ENCODE results near the gene P3H1. TPM values are rescaled to one million over a fixed set of nuclear protein-coding genes. Genes with fewer than 3 reads are reported as not detected.

P3H1 gene
- total RNA-seq, 1 donor from 2014 or later = 178 TPM

GRCh38 chr1:42774928-42775526, 8.2 kb upstream of the P3H1 start:
- H3K9me3 Mint-ChIP-seq (ENCODE audit: unreplicated experiment) = no peaks in the 10 kb centered on the region
- no peak overlapping the region for H3K27ac Mint-ChIP-seq (ENCODE audit: unreplicated experiment)
- H3K36me3 Mint-ChIP-seq (ENCODE audit: low read depth, unreplicated experiment) = peaks cover 30% of the 10 kb centered on the region
- DNase-seq (ENCODE audit: low spot score) = no peak
- no peak for TF ChIP-seq CTCF (IDR thresholded peaks at IDR 0.05; ENCODE audit: unreplicated experiment)
- H3K27me3 Mint-ChIP-seq (ENCODE audit: unreplicated experiment) = peaks cover 1% of the 10 kb centered on the region
- no peak overlapping the region for H3K4me3 Mint-ChIP-seq (ENCODE audit: unreplicated experiment)
- peaks cover 3% of the 10 kb centered on the region for H3K4me1 Mint-ChIP-seq (ENCODE audit: unreplicated experiment)

GRCh38 chr1:42773420-42773819, 6.6 kb upstream of the P3H1 start:
- DNase-seq (ENCODE audit: low spot score) = no peak
- Mint-ChIP-seq H3K4me1 (ENCODE audit: unreplicated experiment) (peaks cover 4% of the 10 kb centered on the region), H3K9me3 (ENCODE audit: unreplicated experiment) (no peaks in the 10 kb centered on the region), H3K27me3 (ENCODE audit: unreplicated experiment) (peaks cover 1% of the 10 kb centered on the region), H3K36me3 (ENCODE audit: low read depth, unreplicated experiment) (peaks cover 31% of the 10 kb centered on the region), H3K27ac (ENCODE audit: unreplicated experiment) (peak overlapping the region; percentile 2), H3K4me3 (ENCODE audit: unreplicated experiment) (peak overlapping the region; percentile 57)
- TF ChIP-seq CTCF (IDR thresholded peaks at IDR 0.05; ENCODE audit: unreplicated experiment) = no peak

- H3K27ac Mint-ChIP-seq (ENCODE audit: unreplicated experiment) = no peak overlapping the region
- H3K4me3 Mint-ChIP-seq (ENCODE audit: unreplicated experiment) = no peak overlapping the region
Measured at GRCh38 chr1:42769811-42770210, 3.0 kb upstream of the P3H1 start.

GRCh38 chr1:42768172-42768571, 1.3 kb upstream of the P3H1 start:
- DNase-seq (ENCODE audit: low spot score) = no peak
- H3K36me3 Mint-ChIP-seq (ENCODE audit: low read depth, unreplicated experiment) = peaks cover 11% of the 10 kb centered on the region
- no peak overlapping the region for H3K27ac Mint-ChIP-seq (ENCODE audit: unreplicated experiment)

More at GRCh38 chr1:42769811-42770210, 3.0 kb upstream of the P3H1 start:
- peaks cover 3% of the 10 kb centered on the region for H3K27me3 Mint-ChIP-seq (ENCODE audit: unreplicated experiment)
- H3K36me3 Mint-ChIP-seq (ENCODE audit: low read depth, unreplicated experiment) = peaks cover 16% of the 10 kb centered on the region
- TF ChIP-seq CTCF (IDR thresholded peaks at IDR 0.05; ENCODE audit: unreplicated experiment) = no peak
- H3K4me1 Mint-ChIP-seq (ENCODE audit: unreplicated experiment) = peaks cover 10% of the 10 kb centered on the region
- no peak for DNase-seq (ENCODE audit: low spot score)
- no peaks in the 10 kb centered on the region for H3K9me3 Mint-ChIP-seq (ENCODE audit: unreplicated experiment)

More at GRCh38 chr1:42768172-42768571, 1.3 kb upstream of the P3H1 start:
- H3K9me3 Mint-ChIP-seq (ENCODE audit: unreplicated experiment) = no peaks in the 10 kb centered on the region
- peaks cover 10% of the 10 kb centered on the region for H3K4me1 Mint-ChIP-seq (ENCODE audit: unreplicated experiment)
- H3K27me3 Mint-ChIP-seq (ENCODE audit: unreplicated experiment) = peaks cover 5% of the 10 kb centered on the region
- TF ChIP-seq CTCF (IDR thresholded peaks at IDR 0.05; ENCODE audit: unreplicated experiment) = no peak
- H3K4me3 Mint-ChIP-seq (ENCODE audit: unreplicated experiment) = peak overlapping the region; percentile 95

Data from endothelial cell (in vitro differentiated cells).